ENCODE results near the gene COL11A2.

- no peak for TF ChIP-seq CTCF (conservative IDR thresholded peaks at IDR 0.05)
- no peak for TF ChIP-seq ZFX (IDR thresholded peaks at IDR 0.05)
Observed at GRCh38 chr6:33193619-33194018, 1.4 kb upstream of the COL11A2 start.
